Liver (tissue), 9 donors: Measurements from ENCODE around the gene RPSA. TPM values are rescaled to one million over a fixed set of nuclear protein-coding genes. Genes with fewer than 3 reads are reported as not detected.

ENCODE experiments used
- DNase-seq: peaks from one replicate; pipeline ENCODE4 v3.0.0-alpha.2; 2017; ENCODE audit warnings: low spot score
- H3K27ac ChIP-seq, 2 donors: one replicate each; pipeline ENCODE4 v1.7.0; 2013; ENCODE audit warnings: inconsistent platforms in 2 of 2, low read length in 2 of 2, control low read depth in 1 of 2, low read depth in 1 of 2, mild to moderate bottlenecking in 1 of 2
- H3K27me3 ChIP-seq, 4 donors: one replicate each; pipeline versions ENCODE4 v1.6.1 to v1.7.0; 2013; ENCODE audit warnings: low read length in 3 of 4, inconsistent platforms in 1 of 4, mild to moderate bottlenecking in 1 of 4, moderate library complexity in 1 of 4; ENCODE audit not compliant: control insufficient read depth in 4 of 4, insufficient read depth in 4 of 4
- H3K36me3 ChIP-seq, 4 donors: one replicate each; pipeline versions ENCODE4 v1.6.1 to v1.7.0; 2013; ENCODE audit warnings: low read length in 3 of 4, mild to moderate bottlenecking in 3 of 4, low read depth in 1 of 4, moderate library complexity in 1 of 4; ENCODE audit not compliant: control insufficient read depth in 4 of 4, insufficient read depth in 3 of 4
- H3K4me1 ChIP-seq, 4 donors: one replicate each; pipeline versions ENCODE4 v1.6.1 to v1.7.0; 2013; ENCODE audit warnings: low read length in 3 of 4, mild to moderate bottlenecking in 3 of 4, moderate library complexity in 1 of 4; ENCODE audit not compliant: control insufficient read depth in 4 of 4, insufficient read depth in 4 of 4
- H3K4me3 ChIP-seq, 3 donors: one replicate each; pipeline versions ENCODE4 v1.6.1 to v1.7.0; 2013; ENCODE audit warnings: low read length in 3 of 3, control low read depth in 1 of 3, low read depth in 1 of 3, mild to moderate bottlenecking in 1 of 3
- H3K9ac ChIP-seq, 2 donors: one replicate each; pipeline ENCODE4 v1.7.0; 2013; ENCODE audit warnings: low read length in 2 of 2, mild to moderate bottlenecking in 2 of 2, moderate library complexity in 2 of 2, control low read depth in 1 of 2, low read depth in 1 of 2
- H3K9me3 ChIP-seq, 4 donors: one replicate each; pipeline versions ENCODE4 v1.6.1 to v1.7.0; 2013; ENCODE audit warnings: low read length in 3 of 4; ENCODE audit not compliant: control insufficient read depth in 4 of 4
- CTCF ChIP-seq: fragments of 150-350 bp; IDR thresholded peaks from 2 replicates; pipeline ENCODE4 v1.5.1; 2017; ENCODE audit warnings: improper control_type of control experiment, low read depth, low read length; ENCODE audit not compliant: missing input control
- EGR1 ChIP-seq, 2 donors: IDR thresholded peaks; 2 replicates each; pipeline ENCODE4 v1.6.1; 2016 to 2018; ENCODE audit warnings: antibody characterized with exemption in 2 of 2, low read depth in 2 of 2
- FOXA1 ChIP-seq: IDR thresholded peaks from 2 replicates; pipeline ENCODE4 v1.6.1; 2016; ENCODE audit warnings: antibody characterized with exemption
- GABPA ChIP-seq, 2 donors: IDR thresholded peaks in 1 of 2; conservative IDR thresholded peaks in 1 of 2; 2 replicates each; pipeline ENCODE4 v1.6.1; 2016; ENCODE audit warnings: antibody characterized with exemption in 2 of 2, mild to moderate bottlenecking in 1 of 2, moderate library complexity in 1 of 2
- HNF4A ChIP-seq, 2 donors: conservative IDR thresholded peaks; 2 replicates each; pipeline ENCODE4 v1.6.1; 2016; ENCODE audit warnings: antibody characterized with exemption in 2 of 2, mild to moderate bottlenecking in 2 of 2
- HNF4G ChIP-seq: IDR thresholded peaks from 2 replicates; pipeline ENCODE4 v1.6.1; 2016; ENCODE audit warnings: antibody characterized with exemption
- RAD21 ChIP-seq, 2 donors: IDR thresholded peaks; 2 replicates each; pipeline ENCODE4 v1.6.1; 2016; ENCODE audit warnings: antibody characterized with exemption in 2 of 2, mild to moderate bottlenecking in 2 of 2
- REST ChIP-seq: IDR thresholded peaks from 2 replicates; pipeline ENCODE4 v1.6.1; 2016; ENCODE audit warnings: antibody characterized with exemption, mild to moderate bottlenecking
- SP1 ChIP-seq: IDR thresholded peaks from 2 replicates; pipeline ENCODE4 v1.6.1; 2018; ENCODE audit warnings: antibody characterized with exemption, mild to moderate bottlenecking
- YY1 ChIP-seq: IDR thresholded peaks from 2 replicates; pipeline ENCODE4 v1.6.1; 2016; ENCODE audit warnings: antibody characterized with exemption, mild to moderate bottlenecking
- WGBS: extraction: QIAGEN DNeasy Blood & Tissue Kit; methylation state at CpG from one replicate; pipeline ENCODE4 v1.1.7; 2013; 5-methylcytosine and 5-hydroxymethylcytosine counted together
- polyA plus RNA-seq, 2 donors: library from polyadenylated mRNA; stranded (reverse) in 1 of 2; unstranded in 1 of 2; fragments of 200-250 nt in 1 of 2; fragments of >200 nt in 1 of 2; fragmentation: Nextera tagmentation in 1 of 2; extraction: Ambion mirVana in 1 of 2; gene quantifications; one replicate each; pipeline versions ENCODE4 v1.2.1 to v1.2.3, GENCODE V29; 2013 to 2015
- total RNA-seq, 2 donors: library from RNA; depleted of rRNA; stranded (reverse); fragments of >200 nt; gene quantifications; one replicate each; pipeline ENCODE4 v1.2.3, GENCODE V29; 2014
- TF ChIP-seq, protein P1 (sequence below): IDR thresholded peaks from 2 replicates; pipeline ENCODE4 v1.6.1; 2016; ENCODE audit warnings: antibody characterized with exemption
- TF ChIP-seq, protein P2 (sequence below): IDR thresholded peaks from 2 replicates; pipeline ENCODE4 v1.6.1; 2016; ENCODE audit warnings: antibody characterized with exemption
- donor health status: healthy.
- donor health status: healthy.
- donor health status: healthy.
- donor health status: healthy.
- donor health status: healthy.

RPSA gene
- total and polyA plus RNA-seq, 4 donors, result 200 to 796 (median 443) TPM

DNA sequence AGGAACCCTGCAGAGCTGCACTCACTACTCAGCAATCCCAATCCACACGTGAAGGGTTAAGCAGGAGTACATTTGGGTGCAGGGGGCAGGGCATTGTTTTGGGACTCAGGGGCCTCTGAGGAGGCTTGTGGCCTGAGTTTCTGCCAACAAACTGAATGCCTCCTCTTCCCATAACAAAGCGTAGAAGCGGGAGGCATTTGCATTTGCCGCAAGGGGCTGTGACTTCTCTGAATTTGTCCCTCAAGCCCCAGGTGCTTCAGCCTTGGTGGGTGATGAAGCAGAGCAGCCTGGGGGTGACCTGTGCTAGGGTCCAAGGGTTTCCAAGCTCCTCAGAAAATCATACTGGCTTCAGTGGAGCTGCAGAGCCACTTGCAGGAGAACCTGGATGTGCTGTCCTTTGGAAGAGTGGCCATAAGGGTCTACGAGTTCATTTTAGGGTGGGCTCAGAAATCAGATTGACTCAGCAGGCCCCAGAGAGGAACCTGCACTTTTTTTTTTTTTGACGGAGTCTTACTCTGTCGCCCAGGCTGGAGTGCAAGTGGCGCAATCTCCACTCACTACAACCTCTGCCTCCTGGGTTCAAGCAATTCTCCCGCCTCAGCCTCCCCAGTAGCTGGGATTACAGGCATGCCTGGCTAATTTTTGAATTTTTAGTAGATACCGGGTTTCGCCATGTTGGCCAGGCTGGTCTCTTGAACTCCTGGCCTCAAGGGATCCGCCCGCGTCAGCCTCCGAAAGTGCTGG is 1.4 kb upstream of the RPSA start:
- Histone ChIP-seq H3K9ac (no peak overlapping the region), H3K27me3 (no peaks in the 10 kb centered on the region), H3K4me1 (peaks cover 2 to 19% (median 8%) of the 10 kb centered on the region in 4 donors), H3K27ac (no peak overlapping the region), H3K36me3 (peaks cover 7 to 28% (median 18%) of the 10 kb centered on the region in 4 donors), H3K4me3 (no peak overlapping the region), H3K9me3 (no peaks in the 10 kb centered on the region)
- DNase-seq, result no peak
- WGBS, result 91% methylated on average over 15 of the region's 15 CpGs
- TF ChIP-seq FOXA1 (no peak), EGR1 (IDR thresholded peaks at IDR 0.05; ENCODE audit: low read depth in 2 of 2) (no peak), HNF4A (conservative IDR thresholded peaks at IDR 0.05) (no peak), REST (no peak), HNF4G (no peak), GABPA (IDR thresholded peaks at IDR 0.05 in 1 of 2, conservative IDR thresholded peaks at IDR 0.05 in 1 of 2) (no peak), SP1 (no peak), YY1 (no peak), CTCF (no peak), RAD21 (IDR thresholded peaks at IDR 0.05) (no peak)
- TF ChIP-seq, protein P1, sequence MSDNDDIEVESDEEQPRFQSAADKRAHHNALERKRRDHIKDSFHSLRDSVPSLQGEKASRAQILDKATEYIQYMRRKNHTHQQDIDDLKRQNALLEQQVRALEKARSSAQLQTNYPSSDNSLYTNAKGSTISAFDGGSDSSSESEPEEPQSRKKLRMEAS, result no peak
- TF ChIP-seq, protein P2, sequence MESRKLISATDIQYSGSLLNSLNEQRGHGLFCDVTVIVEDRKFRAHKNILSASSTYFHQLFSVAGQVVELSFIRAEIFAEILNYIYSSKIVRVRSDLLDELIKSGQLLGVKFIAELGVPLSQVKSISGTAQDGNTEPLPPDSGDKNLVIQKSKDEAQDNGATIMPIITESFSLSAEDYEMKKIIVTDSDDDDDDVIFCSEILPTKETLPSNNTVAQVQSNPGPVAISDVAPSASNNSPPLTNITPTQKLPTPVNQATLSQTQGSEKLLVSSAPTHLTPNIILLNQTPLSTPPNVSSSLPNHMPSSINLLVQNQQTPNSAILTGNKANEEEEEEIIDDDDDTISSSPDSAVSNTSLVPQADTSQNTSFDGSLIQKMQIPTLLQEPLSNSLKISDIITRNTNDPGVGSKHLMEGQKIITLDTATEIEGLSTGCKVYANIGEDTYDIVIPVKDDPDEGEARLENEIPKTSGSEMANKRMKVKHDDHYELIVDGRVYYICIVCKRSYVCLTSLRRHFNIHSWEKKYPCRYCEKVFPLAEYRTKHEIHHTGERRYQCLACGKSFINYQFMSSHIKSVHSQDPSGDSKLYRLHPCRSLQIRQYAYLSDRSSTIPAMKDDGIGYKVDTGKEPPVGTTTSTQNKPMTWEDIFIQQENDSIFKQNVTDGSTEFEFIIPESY, result no peak

DNA sequence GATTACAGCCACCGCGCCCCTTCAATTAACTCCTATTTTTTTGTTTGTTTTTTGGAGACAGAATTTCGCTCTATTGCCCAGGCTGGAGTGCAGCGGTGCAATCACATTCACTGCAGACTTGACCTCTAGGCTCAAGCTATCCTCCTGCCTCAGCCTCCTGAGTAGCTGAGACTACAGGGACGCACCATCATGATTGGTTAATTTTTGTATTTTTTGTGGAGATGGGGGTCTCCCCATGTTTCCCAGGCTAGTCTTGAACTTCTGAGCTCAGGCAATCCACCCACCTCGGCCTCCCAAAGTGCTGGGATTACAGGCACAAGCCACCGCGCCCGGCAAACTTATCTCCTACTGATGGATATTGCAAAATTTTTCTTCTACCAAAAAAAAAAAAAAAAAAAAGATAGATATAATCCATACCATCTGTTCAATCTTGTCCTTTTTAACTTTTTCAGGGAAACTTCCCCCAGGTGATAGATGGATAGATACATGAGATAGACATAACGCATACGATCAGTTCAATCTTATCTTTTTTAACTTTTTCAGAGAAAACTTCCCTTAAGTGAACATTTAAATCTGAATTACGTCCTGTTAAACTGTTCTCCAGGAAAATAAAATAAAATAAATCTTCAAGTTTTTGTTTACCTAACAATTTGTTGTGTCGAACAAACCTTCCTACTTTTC is 693 bp upstream of the RPSA start:
- Histone ChIP-seq H3K27ac (peak overlapping the region; percentile 51 to 79), H3K4me3 (peak overlapping the region; percentile 77 to 90 (median 83)), H3K27me3 (no peaks in the 10 kb centered on the region), H3K4me1 (peaks cover 2 to 19% (median 9%) of the 10 kb centered on the region in 4 donors), H3K9ac (peak overlapping the region; percentile 24 to 26), H3K36me3 (peaks cover 8 to 31% (median 23%) of the 10 kb centered on the region in 4 donors), H3K9me3 (no peaks in the 10 kb centered on the region)
- TF ChIP-seq, protein P1, result no peak
- no peak for TF ChIP-seq HNF4G
- WGBS, result 75% methylated on average over 13 of the region's 13 CpGs
- no peak for DNase-seq
